ENCODE results near the gene CD300A.

The CD300A gene

DNA sequence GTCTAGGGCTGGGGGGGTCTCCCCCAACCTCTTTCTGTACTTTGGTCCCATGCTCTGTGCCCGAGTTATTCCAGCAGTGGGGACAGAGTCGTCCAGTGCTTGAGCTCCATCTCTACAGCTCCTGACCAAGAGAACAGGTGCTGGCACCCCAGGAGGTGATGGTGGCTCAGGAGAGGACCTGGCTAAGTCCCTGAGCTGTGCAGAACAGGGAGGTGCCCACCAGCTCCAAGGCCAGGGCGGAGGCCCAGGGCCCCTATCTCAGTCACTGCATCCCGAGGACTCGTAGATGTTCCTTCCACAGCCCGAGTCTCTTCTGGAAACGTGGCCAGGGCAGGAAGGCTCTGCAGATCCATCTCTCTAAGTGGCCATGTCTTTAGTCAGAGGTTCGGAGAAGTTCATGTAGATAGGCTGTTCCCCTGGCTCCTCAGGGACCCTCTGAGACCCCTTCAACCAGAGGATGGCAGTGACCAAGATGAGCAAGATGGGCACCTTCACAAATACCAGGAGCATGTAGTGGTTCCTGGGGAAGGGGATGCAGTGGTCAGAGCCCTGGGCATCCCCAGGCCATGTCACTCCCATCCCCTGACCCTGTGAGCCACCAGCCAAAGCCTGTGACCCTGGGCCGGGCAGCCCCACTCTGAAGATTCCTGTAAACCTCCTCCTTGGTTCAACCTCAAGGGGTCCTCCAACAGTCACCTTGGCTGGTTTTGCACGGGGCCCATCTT, 56.1 kb downstream of the CD300A start:
- DNase-seq, result no peak

DNA sequence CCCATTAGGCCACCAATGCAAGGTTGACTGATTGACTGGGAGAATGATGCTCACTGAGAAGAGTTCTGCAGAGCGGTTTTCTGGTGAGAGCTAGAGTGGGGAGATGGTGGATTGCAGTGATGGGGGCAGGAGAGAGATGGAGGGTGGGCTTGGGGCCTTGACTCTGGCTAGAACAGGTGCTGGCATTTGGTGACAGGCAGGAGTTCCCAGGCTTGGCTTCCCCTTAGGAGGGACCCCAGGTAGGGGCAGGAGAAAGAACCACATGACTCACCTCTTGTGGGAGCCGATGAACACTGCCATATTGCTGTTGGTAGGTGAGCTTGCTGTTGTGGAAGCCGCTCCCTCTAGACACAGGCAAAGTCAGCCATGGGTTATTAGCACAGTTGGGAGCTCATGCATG, 56.9 kb downstream of the CD300A start:
- no peak for DNase-seq

DNA sequence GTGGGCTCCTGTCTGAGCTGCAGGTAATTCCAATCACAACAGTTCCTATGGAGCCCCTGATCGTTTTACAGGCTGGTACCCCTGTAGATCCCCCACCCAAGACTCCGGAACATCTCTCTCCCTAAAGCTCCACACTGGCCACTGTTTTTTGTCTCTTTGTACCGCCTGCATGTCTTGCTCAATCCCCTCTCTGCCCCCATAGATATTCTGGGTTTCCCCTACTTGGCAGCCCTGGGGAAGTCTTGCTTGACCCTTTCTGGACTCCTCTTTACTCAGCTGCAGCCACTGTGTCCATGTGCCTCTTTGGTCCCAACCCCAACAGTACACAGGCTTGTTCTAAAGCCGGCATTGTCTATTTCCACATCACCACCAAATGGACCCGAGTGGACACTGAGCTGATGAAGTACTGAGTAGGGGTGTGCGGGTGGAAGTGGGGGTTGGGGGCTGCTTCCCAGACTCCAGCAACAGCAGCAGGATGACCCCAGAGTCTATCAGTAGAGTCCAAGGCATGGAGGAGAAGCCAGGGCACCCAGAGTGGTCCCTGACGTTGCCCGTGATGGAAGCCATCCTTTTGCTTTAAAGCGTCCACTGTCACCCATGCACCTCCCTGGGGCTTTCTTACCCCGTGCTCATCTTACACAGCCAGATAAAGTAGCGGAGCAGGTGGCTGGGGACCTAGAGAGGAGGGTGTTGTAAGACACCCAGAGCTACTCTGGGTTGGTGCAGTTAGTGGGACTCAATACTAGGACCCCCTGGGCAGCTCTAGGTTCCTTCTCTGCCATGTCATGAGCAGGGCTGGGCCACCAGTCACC, 58.4 kb downstream of the CD300A start:
- no peak for DNase-seq

DNA sequence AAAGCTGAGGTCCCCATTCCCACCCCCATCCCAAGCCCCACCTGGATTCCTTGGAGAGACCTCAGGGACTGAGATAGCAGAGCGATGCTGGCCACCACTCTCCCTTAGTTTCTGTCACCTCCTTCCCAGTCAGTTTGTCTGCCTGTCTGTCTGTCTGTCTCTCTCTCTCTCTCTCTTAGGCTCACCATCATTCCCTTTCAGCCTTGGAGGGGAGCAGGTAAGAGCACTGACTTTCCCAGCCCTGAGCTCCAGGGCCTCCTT, 59.0 kb downstream of the CD300A start:
- DNase-seq, result no peak

DNA sequence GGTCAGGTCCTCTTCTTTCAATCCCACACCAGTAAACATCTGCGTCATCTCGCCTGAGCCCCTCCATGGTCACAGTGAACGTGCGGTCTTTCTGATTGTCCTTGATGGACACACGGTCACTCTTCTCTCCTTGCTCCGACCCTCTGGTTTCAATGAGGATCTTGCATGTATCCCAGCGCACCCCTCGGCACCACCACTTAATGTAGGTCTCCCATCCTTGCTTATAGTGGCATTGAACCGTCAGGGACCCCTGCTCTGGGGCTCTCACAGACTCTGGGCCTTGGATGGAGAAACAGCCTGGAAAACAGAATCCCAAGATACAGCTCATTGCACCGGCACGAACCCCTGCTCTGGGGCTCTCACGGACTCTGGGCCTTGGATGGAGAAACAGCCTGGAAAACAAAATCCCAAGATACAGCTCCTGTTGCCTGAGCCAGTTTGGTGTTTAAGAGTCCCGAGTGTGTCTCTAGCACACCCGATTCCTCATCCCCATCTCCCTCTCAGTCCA, 59.4 kb downstream of the CD300A start:
- no peak for DNase-seq

DNA sequence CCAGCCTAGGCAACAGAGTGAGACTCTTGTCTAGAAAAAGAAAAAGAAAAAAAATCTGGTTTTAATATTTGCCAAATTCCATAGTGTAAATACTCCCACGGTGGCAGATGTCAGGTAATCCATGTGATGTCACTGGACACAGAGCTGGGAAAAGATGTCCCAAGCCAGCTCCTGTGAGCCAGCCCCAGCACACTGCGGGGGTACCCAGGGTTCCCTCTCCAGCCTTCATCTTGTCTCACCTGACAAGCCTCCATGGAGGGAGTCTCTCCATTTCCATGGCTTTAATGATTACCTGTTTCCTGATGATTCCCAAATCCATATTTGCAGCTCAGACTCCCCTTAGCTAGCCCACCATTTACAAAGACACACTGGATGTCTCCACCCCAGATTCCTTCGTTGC, 60.2 kb downstream of the CD300A start:
- no peak for DNase-seq

DNA sequence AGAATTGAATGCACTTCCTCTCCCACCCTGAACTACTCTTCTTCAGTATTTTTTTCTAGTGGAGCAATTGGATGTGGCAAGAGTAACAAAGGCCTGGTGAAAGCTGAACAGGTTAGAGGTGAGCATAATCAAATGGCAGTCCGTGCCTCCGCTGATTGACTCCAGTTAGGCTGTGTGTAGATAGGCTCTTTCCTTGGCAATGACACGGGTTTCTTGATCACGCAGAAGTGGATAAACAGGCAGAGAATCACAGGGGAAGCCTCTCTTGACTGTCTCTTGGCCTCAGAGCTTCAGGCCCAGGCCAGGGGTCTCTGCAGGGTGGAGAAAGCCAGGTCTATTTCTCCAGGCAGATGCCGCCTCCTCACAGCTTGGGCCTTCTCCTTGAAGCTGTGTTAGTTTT, 60.6 kb downstream of the CD300A start:
- no peak for DNase-seq

DNA sequence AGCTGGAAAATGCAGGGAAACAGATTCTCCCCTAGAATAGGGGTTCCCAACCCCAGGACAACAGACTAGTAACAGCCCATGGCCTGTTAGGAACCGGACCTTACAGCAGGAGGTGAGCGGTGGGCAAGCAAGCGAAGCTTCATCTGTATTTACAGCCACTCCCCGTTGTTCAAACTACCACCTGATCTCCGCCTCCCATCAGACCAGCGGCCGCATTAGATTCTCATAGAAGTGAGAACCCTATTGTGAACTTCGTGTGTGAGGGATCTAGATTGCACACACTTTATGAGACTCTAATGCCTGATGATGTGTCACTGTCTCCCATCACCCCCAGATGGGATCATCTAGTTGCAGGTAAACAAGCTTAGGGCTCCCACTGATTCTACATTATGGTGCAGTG, 61.3 kb downstream of the CD300A start:
- DNase-seq, result no peak

DNA sequence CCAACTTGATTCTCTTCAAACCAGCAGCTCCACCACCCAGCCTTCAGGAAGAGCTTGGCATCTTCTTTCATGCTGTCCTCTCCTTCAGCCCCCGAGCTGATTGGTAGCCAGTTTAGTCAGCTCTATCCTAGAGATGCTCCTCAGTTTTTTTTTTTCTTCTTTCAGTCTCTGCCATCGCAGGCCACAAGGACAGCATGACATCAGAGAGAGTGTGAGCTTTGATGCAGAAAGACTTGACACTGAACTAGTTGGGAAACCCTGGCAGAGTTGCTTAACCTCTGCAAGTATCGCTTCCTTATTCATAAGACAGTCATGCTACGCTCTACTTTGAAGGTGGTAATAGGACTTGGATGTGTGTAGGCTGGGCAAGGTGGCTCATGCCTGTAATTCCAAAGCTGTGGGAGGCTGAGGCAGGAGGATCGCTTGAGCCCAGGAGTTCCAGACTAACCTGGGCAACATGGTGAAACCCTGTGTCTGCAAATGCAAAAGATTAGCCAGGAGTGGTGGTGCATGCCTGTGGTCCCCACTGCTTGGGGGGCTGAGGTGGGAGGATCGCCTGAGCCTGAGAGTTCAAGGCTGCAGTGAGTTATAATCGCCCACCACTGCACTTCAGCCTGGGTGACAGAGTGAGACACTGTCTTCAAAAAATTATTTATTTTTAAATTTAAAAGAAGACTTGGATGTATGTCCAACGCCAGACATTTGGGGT, 62.2 kb downstream of the CD300A start:
- DNase-seq, result peak; percentile 50

DNA sequence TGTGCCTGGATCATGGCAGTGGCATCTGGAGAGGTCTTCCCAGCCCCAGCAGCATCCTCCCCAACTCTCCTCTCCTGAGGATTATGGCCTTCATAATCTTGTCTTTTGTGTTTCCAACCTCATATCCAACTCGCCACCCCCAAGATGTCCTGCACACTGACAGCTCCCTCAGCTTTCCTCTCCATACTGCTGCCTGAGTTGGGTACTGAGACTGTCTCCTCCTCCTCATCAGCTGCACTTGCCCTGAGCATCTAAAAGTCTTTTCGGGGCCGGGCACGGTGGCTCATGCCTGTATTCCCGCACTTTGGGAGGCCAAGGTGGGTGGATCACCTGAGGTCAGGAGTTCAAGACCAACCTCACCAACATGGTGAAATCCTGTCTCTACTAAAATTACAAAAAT, 62.8 kb downstream of the CD300A start:
- no peak for DNase-seq

DNA sequence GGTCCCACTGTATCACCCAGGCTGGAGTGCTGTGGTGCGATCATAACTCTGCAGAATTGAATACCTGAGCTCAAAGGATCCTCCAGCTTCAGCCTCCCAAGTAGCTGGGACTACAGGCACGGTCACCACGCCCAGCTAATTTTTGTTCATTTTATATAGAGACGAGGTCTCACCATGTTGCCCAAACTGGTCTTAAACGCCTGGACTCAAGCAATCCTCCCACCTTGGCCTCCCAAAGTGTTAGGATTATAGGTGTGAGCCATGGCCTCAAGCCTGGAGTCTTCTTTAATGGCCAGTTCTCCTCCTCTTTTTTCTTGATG, 64.4 kb downstream of the CD300A start:
- DNase-seq, result no peak

DNA sequence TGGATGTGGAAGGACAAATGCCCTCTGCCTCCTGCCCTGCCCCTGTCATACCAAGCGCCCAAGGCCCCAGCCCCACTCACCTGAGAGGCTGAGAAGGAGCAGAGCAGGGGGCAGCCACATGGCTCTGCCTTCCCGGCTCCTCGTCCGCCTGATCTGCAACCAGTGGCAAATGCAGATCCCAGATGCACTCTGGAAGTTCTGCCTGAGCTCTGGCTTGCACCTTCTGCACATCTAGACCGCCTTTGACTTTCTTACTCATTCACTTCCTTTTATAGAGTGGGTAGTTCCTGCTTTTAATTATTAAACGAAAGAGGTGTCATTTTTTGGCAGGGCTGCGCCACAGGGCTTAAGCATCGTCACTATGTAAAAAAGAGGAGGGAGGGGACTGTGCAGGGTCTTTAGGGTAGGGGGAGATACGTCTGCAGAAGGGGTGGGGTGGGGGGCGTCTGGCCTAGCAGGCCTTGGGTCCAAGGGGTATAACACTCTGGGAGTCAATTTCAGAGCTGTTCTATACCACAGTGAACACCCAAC, 64.9 kb downstream of the CD300A start, which contains the start of gene CD300LB:
Gene CD300LB, minus strand, starts transcription at position 245 of the 531 bp plus-strand sequence. Its CDS starts 125 bp downstream, at position 120.
- peak; percentile 9 for DNase-seq

DNA sequence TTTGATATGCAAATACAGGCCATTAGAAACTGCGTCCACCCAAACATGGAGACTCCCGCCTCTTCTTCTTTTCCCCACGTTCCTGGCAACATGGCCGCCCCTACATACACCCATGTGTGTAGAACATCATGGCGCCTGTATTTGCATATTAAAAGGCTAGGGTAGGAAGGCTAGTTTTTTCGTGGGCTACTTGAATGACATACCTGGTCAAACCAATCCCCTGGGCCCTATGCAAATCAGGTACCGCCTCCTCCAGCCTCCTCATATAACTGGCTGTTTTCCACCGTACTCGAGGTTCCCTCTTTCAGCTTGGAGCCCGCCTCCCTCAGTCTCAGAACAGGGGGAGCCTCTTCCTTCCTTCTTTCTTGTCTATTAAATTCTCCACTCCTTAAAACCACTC, 65.7 kb downstream of the CD300A start:
- DNase-seq, result peak; percentile 60

Measured in femur (tissue), 1 donor.